ENCODE data around the gene GRK6. TPM values are rescaled to one million over a fixed set of nuclear protein-coding genes. Genes with fewer than 3 reads are reported as not detected.

GRK6 gene
- total and polyA plus RNA-seq, 9 of the 15 experiments (the other 6 are each of a cell fraction or from before 2014, with no cell fraction given), result 0.63 to 122 (median 44.5) TPM

- TF ChIP-seq MGA (IDR thresholded peaks at IDR 0.05) (no peak), SUPT5H (IDR thresholded peaks at IDR 0.05) (no peak), GABPB1 (CRISPR knock-in tag; IDR thresholded peaks at IDR 0.05) (no peak), ZNF274 (IDR thresholded peaks at IDR 0.05; ENCODE audit: borderline replicate concordance, low read depth, low read length) (no peak), TCFL5 (CRISPR knock-in tag; conservative IDR thresholded peaks at IDR 0.05) (no peak), CBFB (CRISPR knock-in tag; IDR thresholded peaks at IDR 0.05) (no peak), RFX1 (IDR thresholded peaks at IDR 0.05) (peak; percentile 98), VEZF1 (CRISPR knock-in tag; IDR thresholded peaks at IDR 0.05) (peak; percentile 40; the same call in 1 of the 2 replicates), SPI1 (IDR thresholded peaks at IDR 0.05; ENCODE audit: borderline replicate concordance, low read depth, low read length) (0 out of 2 replicates have a peak, but pooled peaks have one; percentile 11), ZSCAN32 (CRISPR knock-in tag; IDR thresholded peaks at IDR 0.05) (no peak), BMI1 (IDR thresholded peaks at IDR 0.05; ENCODE audit: low read length) (peak; percentile 98; the same call in 1 of the 2 replicates), SMAD4 (CRISPR knock-in tag; conservative IDR thresholded peaks at IDR 0.05) (no peak), MCM3 (IDR thresholded peaks at IDR 0.05) (no peak), MCM7 (IDR thresholded peaks at IDR 0.05) (no peak), HDAC1 (IDR thresholded peaks at IDR 0.05) (peak in 1 of 2 experiments; percentile 53; a peak in 1 of 4 replicates), MEIS2 (IDR thresholded peaks at IDR 0.05; ENCODE audit: partially characterized antibody) (peak; percentile 76)
Observed at GRCh38 chr5:177456976-177457851, 30.7 kb downstream of the GRK6 start (continued).

Data from K562 (cell line).